ENCODE data around the gene PPP2CA. TPM values are rescaled to one million over a fixed set of nuclear protein-coding genes. Genes with fewer than 3 reads are reported as not detected.

PPP2CA gene
- total and polyA plus RNA-seq, 2 of the 13 experiments (the other 11 are each of a cell fraction or from before 2014, with no cell fraction given) = 82.4 to 171 TPM

DNA sequence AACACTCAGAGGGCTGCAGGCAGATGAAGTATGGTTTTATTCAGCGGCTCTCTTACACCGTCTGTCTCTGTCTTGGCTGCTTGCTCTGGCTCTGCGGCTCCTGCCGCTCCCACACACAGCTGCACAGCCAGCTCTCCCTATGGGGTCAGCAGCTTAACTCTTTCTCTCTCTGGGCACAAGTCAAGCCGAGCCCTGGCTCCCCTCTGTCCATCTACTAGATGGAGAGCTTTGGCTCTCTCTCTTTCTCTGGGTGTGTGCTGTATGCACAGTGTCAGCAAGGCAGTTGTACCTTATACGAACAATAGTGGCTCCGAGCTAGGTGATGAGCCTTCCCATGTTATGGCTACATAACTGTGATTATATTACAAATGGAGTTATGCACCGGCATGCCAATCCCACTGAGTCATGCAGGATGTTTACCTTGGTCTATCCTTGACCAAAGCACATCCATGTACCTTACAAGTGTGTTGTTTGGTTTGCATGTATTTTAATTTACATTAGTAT is 19.3 kb upstream of the PPP2CA start (continued):
- TF ChIP-seq, protein P1, sequence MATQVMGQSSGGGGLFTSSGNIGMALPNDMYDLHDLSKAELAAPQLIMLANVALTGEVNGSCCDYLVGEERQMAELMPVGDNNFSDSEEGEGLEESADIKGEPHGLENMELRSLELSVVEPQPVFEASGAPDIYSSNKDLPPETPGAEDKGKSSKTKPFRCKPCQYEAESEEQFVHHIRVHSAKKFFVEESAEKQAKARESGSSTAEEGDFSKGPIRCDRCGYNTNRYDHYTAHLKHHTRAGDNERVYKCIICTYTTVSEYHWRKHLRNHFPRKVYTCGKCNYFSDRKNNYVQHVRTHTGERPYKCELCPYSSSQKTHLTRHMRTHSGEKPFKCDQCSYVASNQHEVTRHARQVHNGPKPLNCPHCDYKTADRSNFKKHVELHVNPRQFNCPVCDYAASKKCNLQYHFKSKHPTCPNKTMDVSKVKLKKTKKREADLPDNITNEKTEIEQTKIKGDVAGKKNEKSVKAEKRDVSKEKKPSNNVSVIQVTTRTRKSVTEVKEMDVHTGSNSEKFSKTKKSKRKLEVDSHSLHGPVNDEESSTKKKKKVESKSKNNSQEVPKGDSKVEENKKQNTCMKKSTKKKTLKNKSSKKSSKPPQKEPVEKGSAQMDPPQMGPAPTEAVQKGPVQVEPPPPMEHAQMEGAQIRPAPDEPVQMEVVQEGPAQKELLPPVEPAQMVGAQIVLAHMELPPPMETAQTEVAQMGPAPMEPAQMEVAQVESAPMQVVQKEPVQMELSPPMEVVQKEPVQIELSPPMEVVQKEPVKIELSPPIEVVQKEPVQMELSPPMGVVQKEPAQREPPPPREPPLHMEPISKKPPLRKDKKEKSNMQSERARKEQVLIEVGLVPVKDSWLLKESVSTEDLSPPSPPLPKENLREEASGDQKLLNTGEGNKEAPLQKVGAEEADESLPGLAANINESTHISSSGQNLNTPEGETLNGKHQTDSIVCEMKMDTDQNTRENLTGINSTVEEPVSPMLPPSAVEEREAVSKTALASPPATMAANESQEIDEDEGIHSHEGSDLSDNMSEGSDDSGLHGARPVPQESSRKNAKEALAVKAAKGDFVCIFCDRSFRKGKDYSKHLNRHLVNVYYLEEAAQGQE (IDR thresholded peaks at IDR 0.05; ENCODE audit: borderline replicate concordance in 1 of 2, low read depth in 1 of 2, low read length in 2 of 2) = no peak
- TF ChIP-seq ARNT (IDR thresholded peaks at IDR 0.05) (no peak), MAFG (CRISPR knock-in tag; IDR thresholded peaks at IDR 0.05) (no peak), MAFF (IDR thresholded peaks at IDR 0.05; ENCODE audit: low read depth, low read length) (no peak), ZNF264 (CRISPR knock-in tag; IDR thresholded peaks at IDR 0.05) (no peak), ELF3 (CRISPR knock-in tag; IDR thresholded peaks at IDR 0.05) (no peak), ZNF724P (CRISPR knock-in tag; IDR thresholded peaks at IDR 0.05; ENCODE audit: borderline replicate concordance) (no peak), SYNCRIP (IDR thresholded peaks at IDR 0.05; ENCODE audit: insufficient read depth, low read depth, low read length) (no peak), ZNF7 (CRISPR knock-in tag; IDR thresholded peaks at IDR 0.05) (no peak), ZNF263 (CRISPR knock-in tag; IDR thresholded peaks at IDR 0.05) (no peak), ZNF143 (CRISPR knock-in tag; IDR thresholded peaks at IDR 0.05) (no peak), ZNF773 (CRISPR knock-in tag; IDR thresholded peaks at IDR 0.05; ENCODE audit: borderline replicate concordance) (no peak), RFXAP (CRISPR knock-in tag; IDR thresholded peaks at IDR 0.05; ENCODE audit: borderline replicate concordance) (no peak)
- TF ChIP-seq, protein P2, sequence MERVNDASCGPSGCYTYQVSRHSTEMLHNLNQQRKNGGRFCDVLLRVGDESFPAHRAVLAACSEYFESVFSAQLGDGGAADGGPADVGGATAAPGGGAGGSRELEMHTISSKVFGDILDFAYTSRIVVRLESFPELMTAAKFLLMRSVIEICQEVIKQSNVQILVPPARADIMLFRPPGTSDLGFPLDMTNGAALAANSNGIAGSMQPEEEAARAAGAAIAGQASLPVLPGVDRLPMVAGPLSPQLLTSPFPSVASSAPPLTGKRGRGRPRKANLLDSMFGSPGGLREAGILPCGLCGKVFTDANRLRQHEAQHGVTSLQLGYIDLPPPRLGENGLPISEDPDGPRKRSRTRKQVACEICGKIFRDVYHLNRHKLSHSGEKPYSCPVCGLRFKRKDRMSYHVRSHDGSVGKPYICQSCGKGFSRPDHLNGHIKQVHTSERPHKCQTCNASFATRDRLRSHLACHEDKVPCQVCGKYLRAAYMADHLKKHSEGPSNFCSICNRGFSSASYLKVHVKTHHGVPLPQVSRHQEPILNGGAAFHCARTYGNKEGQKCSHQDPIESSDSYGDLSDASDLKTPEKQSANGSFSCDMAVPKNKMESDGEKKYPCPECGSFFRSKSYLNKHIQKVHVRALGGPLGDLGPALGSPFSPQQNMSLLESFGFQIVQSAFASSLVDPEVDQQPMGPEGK (CRISPR knock-in tag; IDR thresholded peaks at IDR 0.05) = no peak
- TF ChIP-seq, protein P3, sequence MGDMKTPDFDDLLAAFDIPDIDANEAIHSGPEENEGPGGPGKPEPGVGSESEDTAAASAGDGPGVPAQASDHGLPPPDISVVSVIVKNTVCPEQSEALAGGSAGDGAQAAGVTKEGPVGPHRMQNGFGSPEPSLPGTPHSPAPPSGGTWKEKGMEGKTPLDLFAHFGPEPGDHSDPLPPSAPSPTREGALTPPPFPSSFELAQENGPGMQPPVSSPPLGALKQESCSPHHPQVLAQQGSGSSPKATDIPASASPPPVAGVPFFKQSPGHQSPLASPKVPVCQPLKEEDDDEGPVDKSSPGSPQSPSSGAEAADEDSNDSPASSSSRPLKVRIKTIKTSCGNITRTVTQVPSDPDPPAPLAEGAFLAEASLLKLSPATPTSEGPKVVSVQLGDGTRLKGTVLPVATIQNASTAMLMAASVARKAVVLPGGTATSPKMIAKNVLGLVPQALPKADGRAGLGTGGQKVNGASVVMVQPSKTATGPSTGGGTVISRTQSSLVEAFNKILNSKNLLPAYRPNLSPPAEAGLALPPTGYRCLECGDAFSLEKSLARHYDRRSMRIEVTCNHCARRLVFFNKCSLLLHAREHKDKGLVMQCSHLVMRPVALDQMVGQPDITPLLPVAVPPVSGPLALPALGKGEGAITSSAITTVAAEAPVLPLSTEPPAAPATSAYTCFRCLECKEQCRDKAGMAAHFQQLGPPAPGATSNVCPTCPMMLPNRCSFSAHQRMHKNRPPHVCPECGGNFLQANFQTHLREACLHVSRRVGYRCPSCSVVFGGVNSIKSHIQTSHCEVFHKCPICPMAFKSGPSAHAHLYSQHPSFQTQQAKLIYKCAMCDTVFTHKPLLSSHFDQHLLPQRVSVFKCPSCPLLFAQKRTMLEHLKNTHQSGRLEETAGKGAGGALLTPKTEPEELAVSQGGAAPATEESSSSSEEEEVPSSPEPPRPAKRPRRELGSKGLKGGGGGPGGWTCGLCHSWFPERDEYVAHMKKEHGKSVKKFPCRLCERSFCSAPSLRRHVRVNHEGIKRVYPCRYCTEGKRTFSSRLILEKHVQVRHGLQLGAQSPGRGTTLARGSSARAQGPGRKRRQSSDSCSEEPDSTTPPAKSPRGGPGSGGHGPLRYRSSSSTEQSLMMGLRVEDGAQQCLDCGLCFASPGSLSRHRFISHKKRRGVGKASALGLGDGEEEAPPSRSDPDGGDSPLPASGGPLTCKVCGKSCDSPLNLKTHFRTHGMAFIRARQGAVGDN (CRISPR knock-in tag; IDR thresholded peaks at IDR 0.05) = peak; percentile 37
- TF ChIP-seq, protein P4, sequence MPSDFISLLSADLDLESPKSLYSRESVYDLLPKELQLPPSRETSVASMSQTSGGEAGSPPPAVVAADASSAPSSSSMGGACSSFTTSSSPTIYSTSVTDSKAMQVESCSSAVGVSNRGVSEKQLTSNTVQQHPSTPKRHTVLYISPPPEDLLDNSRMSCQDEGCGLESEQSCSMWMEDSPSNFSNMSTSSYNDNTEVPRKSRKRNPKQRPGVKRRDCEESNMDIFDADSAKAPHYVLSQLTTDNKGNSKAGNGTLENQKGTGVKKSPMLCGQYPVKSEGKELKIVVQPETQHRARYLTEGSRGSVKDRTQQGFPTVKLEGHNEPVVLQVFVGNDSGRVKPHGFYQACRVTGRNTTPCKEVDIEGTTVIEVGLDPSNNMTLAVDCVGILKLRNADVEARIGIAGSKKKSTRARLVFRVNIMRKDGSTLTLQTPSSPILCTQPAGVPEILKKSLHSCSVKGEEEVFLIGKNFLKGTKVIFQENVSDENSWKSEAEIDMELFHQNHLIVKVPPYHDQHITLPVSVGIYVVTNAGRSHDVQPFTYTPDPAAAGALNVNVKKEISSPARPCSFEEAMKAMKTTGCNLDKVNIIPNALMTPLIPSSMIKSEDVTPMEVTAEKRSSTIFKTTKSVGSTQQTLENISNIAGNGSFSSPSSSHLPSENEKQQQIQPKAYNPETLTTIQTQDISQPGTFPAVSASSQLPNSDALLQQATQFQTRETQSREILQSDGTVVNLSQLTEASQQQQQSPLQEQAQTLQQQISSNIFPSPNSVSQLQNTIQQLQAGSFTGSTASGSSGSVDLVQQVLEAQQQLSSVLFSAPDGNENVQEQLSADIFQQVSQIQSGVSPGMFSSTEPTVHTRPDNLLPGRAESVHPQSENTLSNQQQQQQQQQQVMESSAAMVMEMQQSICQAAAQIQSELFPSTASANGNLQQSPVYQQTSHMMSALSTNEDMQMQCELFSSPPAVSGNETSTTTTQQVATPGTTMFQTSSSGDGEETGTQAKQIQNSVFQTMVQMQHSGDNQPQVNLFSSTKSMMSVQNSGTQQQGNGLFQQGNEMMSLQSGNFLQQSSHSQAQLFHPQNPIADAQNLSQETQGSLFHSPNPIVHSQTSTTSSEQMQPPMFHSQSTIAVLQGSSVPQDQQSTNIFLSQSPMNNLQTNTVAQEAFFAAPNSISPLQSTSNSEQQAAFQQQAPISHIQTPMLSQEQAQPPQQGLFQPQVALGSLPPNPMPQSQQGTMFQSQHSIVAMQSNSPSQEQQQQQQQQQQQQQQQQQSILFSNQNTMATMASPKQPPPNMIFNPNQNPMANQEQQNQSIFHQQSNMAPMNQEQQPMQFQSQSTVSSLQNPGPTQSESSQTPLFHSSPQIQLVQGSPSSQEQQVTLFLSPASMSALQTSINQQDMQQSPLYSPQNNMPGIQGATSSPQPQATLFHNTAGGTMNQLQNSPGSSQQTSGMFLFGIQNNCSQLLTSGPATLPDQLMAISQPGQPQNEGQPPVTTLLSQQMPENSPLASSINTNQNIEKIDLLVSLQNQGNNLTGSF (CRISPR knock-in tag; IDR thresholded peaks at IDR 0.05) = no peak

Measured in HepG2 (cell line).